SU-DHL-6 (cell line): Measurements from ENCODE around the gene CCND2.

Experiments used
- H2AFZ ChIP-seq: fragments of 200-600 bp; sonication (generic); 2 replicates; pipeline ENCODE4 v1.6.1; 2014; ENCODE audit warnings: low read depth, mild to moderate bottlenecking, moderate library complexity, mixed read lengths, antibody characterized with exemption, low read length; ENCODE audit not compliant: severe bottlenecking
- H3F3A ChIP-seq: fragments of 200-600 bp; shearing (Covaris generic); 2 replicates; pipeline ENCODE4 v1.6.0; 2016; ENCODE audit warnings: antibody characterized with exemption, mild to moderate bottlenecking; ENCODE audit not compliant: insufficient read depth
- H3K27ac ChIP-seq: fragments of 200-600 bp; sonication (generic); 2 replicates; pipeline ENCODE4 v1.5.1; 2016; ENCODE audit warnings: low read depth, mild to moderate bottlenecking, low read length, moderate library complexity, mixed read lengths
- H3K27me3 ChIP-seq: fragments of 200-600 bp; sonication (generic), shearing (Covaris generic); 2 replicates; pipeline ENCODE4 v1.6.0; 2014; ENCODE audit warnings: mild to moderate bottlenecking, low read length
- H3K36me3 ChIP-seq: fragments of 200-600 bp; sonication (generic); 2 replicates; pipeline ENCODE4 v1.6.1; 2014; ENCODE audit warnings: mild to moderate bottlenecking, low read length, mixed read lengths
- H3K4me2 ChIP-seq: fragments of 300-600, 200-600 bp; shearing (Covaris generic), sonication (generic); 2 replicates; pipeline ENCODE4 v1.6.0; 2014; ENCODE audit warnings: low read length, low read depth, mild to moderate bottlenecking; ENCODE audit not compliant: poor library complexity, severe bottlenecking
- H3K4me3 ChIP-seq: fragments of 200-600 bp; sonication (generic); 2 replicates; pipeline ENCODE4 v1.5.1; 2014; ENCODE audit warnings: antibody characterized with exemption, low read length, mild to moderate bottlenecking, mixed read lengths; ENCODE audit not compliant: insufficient read depth, poor library complexity, severe bottlenecking
- H3K79me2 ChIP-seq: fragments of 200-600 bp; sonication (generic); 2 replicates; pipeline ENCODE4 v1.6.1; 2014; ENCODE audit warnings: mild to moderate bottlenecking, low read length, moderate library complexity; ENCODE audit not compliant: insufficient read depth
- H3K9ac ChIP-seq: fragments of 200-600 bp; sonication (generic); 2 replicates; pipeline ENCODE4 v1.7.0; 2014; ENCODE audit warnings: mild to moderate bottlenecking, low read length
- H3K9me2 ChIP-seq: fragments of 200-600 bp; sonication (generic); replicated peaks from 2 replicates; pipeline ENCODE4 v1.6.1; 2014; ENCODE audit warnings: low read length; ENCODE audit not compliant: insufficient read depth
- H3K9me3 ChIP-seq: fragments of 200-600 bp; sonication (generic); 2 replicates; pipeline ENCODE4 v1.6.1; 2014; ENCODE audit warnings: low read length, mixed read lengths; ENCODE audit not compliant: insufficient read depth
- H4K20me1 ChIP-seq: fragments of 200-600 bp; sonication (generic); 2 replicates; pipeline ENCODE4 v1.6.1; 2014; ENCODE audit warnings: low read depth, mild to moderate bottlenecking, antibody characterized with exemption, low read length, moderate library complexity, mixed read lengths
- EZH2phosphoT487 ChIP-seq: fragments of 200-600 bp; sonication (generic), shearing (Covaris generic); conservative IDR thresholded peaks from 2 replicates; pipeline ENCODE4 v1.6.1; 2018; ENCODE audit warnings: mild to moderate bottlenecking, antibody characterized with exemption, low read length, moderate library complexity, mixed read lengths
- TF ChIP-seq, protein P1 (sequence below): fragments of 200-600 bp; sonication (generic); IDR thresholded peaks from one replicate; pipeline ENCODE4 v1.5.1; 2017; ENCODE audit warnings: antibody characterized with exemption, mild to moderate bottlenecking, low read length, moderate library complexity; ENCODE audit not compliant: insufficient read depth, poor library complexity, severe bottlenecking

CCND2 gene

GRCh38 chr12:4272424-4273272, 914 bp upstream of the CCND2 start:
- Histone ChIP-seq H3F3A (no peaks in the 10 kb centered on the region), H3K27ac (no peak overlapping the region), H3K9ac (no peak overlapping the region), H3K4me3 (no peak overlapping the region), H3K79me2 (no peaks in the 10 kb centered on the region), H3K9me2 (no peaks in the 10 kb centered on the region), H2AFZ (no peak overlapping the region), H3K4me2 (peak overlapping the region; percentile 81), H3K27me3 (no peaks in the 10 kb centered on the region), H4K20me1 (no peaks in the 10 kb centered on the region), H3K36me3 (no peaks in the 10 kb centered on the region), H3K9me3 (no peaks in the 10 kb centered on the region)
- TF ChIP-seq, protein P1, sequence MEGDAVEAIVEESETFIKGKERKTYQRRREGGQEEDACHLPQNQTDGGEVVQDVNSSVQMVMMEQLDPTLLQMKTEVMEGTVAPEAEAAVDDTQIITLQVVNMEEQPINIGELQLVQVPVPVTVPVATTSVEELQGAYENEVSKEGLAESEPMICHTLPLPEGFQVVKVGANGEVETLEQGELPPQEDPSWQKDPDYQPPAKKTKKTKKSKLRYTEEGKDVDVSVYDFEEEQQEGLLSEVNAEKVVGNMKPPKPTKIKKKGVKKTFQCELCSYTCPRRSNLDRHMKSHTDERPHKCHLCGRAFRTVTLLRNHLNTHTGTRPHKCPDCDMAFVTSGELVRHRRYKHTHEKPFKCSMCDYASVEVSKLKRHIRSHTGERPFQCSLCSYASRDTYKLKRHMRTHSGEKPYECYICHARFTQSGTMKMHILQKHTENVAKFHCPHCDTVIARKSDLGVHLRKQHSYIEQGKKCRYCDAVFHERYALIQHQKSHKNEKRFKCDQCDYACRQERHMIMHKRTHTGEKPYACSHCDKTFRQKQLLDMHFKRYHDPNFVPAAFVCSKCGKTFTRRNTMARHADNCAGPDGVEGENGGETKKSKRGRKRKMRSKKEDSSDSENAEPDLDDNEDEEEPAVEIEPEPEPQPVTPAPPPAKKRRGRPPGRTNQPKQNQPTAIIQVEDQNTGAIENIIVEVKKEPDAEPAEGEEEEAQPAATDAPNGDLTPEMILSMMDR, result no peak
- TF ChIP-seq EZH2phosphoT487, result no peak

- Histone ChIP-seq H3K27ac (no peak overlapping the region), H3K36me3 (no peaks in the 10 kb centered on the region), H3F3A (no peaks in the 10 kb centered on the region), H3K9ac (no peak overlapping the region), H3K9me3 (no peaks in the 10 kb centered on the region), H3K9me2 (no peaks in the 10 kb centered on the region), H3K4me3 (no peak overlapping the region), H3K27me3 (no peaks in the 10 kb centered on the region), H2AFZ (no peak overlapping the region), H3K79me2 (no peaks in the 10 kb centered on the region), H3K4me2 (peak overlapping the region; percentile 17), H4K20me1 (no peaks in the 10 kb centered on the region)
- no peak for TF ChIP-seq EZH2phosphoT487
- TF ChIP-seq, protein P1, result no peak
These were observed 300 bp upstream of the CCND2 start for GRCh38 chr12:4273273-4273651.

DNA sequence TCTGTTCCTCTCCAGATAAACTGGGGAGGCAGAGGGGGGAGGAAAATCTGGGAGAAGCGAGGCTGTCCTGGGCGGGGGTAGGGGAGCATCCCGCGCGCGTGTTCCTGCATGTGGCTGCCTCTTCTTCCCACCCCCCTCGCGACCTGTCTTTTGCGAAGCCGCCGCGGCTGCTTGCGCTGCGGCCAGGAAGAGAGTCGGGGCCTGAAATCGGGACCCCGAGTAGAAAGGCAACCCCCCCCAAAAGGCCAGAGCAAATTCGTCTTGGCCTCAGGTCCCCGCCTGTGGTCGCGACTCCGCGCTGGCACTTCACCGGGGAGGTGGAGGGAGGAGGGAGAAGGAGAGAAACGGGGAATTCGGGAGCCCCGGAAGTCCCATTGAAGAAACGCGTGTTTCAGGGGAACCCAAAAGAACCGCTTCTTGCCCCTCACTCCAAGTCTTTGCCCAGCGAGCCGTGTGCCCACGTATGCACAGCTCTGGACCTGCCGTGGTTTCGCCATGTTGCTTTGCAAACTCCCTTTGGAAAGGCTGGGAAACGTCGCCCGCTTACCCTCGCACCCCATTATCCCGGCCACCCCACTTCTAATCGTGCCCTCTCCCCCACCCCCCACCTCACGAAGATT, 944 bp downstream of the CCND2 start:
- TF ChIP-seq EZH2phosphoT487, result no peak; the same call in 1 of the 2 replicates
- TF ChIP-seq, protein P1, result no peak
- Histone ChIP-seq H3K4me3 (no peak overlapping the region), H3K79me2 (no peaks in the 10 kb centered on the region), H3F3A (no peaks in the 10 kb centered on the region), H3K27ac (no peak overlapping the region), H3K9ac (no peak overlapping the region), H3K9me3 (no peaks in the 10 kb centered on the region), H3K9me2 (no peaks in the 10 kb centered on the region), H4K20me1 (no peaks in the 10 kb centered on the region), H3K27me3 (no peaks in the 10 kb centered on the region), H2AFZ (no peak overlapping the region), H3K36me3 (no peaks in the 10 kb centered on the region), H3K4me2 (no peak overlapping the region)
